Left hindlimb (tissue), 1 donor: ENCODE measurements around the gene ADAMTS13.

Source experiments
- DNase-seq: peaks from one replicate; pipeline ENCODE4 v3.0.0-alpha.2; 2018

The ADAMTS13 gene

DNA sequence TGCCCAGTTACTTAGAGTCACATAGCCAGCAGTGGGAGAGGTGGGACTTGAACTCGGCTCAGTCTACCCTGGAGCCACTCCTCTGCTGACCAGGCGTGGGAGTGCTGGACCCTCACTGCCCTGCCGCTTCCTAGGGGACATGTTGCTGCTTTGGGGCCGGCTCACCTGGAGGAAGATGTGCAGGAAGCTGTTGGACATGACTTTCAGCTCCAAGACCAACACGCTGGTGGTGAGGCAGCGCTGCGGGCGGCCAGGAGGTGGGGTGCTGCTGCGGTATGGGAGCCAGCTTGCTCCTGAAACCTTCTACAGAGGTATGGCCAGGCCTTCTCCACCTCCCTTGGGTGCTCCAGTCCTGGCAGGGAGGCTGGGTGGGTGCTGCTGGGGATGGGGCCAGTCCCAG lies 34.2 kb downstream of the ADAMTS13 start:
- no peak for DNase-seq

DNA sequence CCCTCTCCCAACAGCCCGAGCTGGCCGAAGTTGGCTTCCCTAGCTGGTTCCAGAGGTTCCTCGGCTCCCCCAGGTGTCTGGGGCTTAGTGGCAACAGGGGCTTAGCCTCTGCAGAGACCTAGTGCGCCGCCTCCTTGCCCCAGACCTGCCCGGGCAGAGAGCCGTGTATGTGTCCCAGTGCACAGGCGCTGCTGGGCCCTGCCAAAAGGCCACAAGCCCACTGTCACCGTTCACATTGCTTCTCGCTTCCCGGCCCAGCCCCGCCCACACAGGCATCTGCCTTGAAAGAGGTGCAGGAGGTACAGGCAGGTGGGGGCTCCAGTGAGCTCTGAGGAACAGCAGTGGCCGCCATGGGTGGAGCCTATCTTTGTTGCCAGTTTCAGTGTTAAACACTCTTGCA lies 35.1 kb downstream of the ADAMTS13 start:
- DNase-seq: peak; percentile 11

DNA sequence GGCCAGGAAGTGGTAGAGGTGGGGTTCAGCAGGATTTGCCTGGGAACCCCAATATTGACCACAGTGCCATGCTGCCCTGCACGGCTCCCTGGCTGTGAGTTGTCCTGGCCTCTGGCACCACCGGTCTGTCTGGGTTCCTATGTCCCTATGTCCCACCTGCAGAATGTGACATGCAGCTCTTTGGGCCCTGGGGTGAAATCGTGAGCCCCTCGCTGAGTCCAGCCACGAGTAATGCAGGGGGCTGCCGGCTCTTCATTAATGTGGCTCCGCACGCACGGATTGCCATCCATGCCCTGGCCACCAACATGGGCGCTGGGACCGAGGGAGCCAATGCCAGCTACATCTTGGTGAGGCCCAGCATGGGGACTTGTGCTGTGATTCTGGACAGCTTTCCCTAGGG lies 35.6 kb downstream of the ADAMTS13 start:
- DNase-seq: peak; percentile 19

DNA sequence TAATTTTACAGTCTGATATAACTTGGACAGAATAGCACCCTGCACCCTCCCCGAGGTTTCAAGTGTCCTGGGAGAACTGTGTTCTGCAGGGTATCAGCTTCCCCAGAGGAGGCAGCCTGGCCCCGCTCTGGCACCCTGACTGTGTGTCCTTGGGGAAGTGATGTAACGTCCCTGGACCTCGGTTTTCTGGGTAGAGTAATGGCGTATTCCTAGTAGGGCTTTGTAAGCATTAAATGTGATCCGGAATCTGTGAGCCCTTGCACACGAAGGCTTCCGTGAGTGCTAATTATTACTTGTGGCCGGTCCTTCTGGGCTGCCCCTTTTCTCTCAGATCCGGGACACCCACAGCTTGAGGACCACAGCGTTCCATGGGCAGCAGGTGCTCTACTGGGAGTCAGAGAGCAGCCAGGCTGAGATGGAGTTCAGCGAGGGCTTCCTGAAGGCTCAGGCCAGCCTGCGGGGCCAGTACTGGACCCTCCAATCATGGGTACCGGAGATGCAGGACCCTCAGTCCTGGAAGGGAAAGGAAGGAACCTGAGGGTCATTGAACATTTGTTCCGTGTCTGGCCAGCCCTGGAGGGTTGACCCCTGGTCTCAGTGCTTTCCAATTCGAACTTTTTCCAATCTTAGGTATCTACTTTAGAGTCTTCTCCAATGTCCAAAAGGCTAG lies 36.6 kb downstream of the ADAMTS13 start:
- DNase-seq: peak; percentile 39

DNA sequence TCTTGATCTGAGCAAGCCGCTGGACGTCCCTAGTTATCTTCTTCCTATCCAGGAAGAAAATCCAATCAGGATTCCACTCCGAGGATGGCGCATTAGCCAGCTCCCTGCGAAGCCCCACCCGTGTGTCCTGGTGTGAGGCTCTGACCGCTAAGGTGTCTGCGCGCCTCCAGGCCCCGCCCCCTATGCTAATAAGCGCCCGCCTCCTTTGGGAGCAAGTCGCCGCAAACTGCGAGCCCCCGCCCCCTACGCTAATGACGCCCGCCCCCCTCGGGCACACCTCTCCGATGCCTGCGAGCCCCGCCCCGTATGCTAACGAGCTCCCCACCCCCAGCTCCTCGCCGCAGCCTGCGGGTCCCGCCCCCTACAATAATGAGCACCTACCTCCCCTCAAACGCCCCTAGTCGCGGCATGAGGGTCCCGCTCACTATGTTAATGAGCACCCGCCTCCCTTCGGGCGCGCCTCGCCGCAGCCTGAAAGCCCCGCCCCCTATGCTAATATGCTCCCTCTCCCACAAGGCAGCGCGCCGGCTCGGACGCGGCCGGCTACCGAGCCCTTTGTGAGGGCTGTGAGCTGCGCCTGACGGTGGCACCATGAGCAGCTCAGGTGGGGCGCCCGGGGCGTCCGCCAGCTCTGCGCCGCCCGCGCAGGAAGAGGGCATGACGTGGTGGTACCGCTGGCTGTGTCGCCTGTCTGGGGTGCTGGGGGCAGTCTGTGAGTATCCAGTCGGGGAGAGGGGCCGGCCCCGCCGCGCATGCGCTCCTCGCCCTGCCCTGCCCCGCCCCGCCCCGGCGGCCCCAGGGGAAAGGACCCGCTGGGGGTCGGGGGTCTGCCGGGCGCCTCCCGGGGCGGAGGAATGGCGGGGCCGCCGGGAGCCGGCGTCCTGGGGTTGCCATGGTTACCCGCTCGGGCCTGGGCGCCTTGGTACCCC lies 37.6 kb downstream of the ADAMTS13 start, which contains the start of gene CACFD1:
Gene CACFD1, plus strand, starts transcription at position 503 of the 929 bp plus-strand sequence. Its CDS starts 89 bp downstream, at position 592.
- DNase-seq: peak; percentile 96

DNA sequence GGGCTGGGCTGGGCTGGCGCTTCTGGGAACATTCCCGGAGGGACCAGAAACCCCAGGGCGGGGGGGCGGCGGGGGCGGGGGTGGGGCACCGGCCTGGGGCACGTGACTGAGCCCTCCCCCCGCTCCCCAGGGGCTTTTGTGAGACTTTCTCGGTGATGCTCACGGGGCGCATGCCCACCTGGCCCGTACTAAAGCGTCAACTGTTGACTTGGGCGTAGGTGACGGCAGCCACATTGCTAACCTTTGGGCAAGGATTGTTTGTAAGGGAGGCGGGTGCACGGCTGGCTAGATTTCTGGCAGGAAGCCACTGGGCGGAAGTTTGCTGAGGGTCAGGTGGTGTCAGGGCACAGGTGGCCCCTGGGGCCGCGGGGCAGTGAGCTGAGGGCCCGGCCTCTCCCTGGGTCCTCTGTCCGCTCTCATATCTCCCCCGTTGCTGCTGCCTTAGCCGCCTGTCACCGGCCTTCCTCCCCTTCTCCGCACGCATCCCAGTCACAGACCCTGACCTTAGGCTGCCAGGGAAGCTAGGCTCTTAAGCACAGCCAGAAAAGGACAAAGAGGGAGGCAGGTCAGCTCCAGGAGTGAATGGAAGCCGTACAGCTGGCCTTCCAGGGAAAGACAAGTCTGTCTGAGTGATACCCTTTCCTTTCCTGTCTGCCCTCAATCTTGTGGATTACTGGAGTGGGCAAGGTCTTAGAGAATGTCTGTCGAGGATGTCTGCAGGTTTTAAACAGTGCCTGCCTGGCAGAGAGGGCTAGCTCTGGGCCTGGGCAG lies 38.4 kb downstream of the ADAMTS13 start:
- DNase-seq: peak; percentile 51

DNA sequence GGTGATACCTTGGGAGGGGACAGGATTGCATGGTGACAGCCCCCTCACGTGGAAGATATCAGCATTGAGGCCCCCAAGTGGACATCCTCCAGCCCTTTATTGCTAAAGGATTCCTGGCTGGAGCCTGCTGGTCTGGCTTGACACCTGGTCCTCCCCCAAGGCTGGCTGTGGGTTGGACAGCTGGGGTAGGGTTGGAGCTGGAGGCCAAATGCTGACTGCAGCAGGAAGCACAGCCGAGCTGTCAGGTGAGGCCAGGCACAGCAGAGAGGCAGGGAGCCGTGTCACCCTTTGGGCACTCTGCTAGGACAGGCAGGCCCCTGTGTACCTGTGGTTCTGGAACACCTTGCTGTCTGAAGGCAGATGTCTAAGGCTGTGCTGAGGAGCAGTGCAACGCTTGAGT lies 39.8 kb downstream of the ADAMTS13 start:
- peak; percentile 29 for DNase-seq

DNA sequence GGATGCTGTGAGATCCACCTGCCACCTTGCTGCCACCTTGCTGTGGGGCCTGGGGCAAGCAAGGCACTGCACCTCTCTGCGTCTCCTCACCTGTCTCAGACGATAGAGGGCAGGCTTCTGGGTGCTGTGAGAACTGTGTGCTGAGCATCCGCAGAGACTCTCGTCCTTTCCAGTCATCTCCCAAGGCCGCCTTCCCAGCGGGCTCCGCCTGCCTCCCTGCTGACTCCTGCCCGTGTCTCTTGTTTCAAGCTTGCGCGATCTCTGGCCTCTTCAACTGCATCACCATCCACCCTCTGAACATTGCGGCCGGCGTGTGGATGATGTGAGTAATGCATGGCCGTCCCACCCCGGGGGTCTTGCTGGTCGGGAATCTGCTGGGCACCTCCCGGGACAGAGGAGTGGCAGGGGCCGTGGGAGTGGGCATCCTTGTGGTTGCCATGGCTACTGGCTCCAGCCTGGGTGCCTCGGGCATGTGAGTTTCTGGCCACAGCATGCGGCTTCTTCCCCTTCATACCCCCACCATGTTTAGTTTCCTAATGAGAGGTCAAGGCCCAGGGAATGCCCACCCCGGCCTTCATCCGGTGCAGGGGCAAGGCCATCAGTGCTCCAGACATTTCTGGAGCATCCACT lies 41.2 kb downstream of the ADAMTS13 start:
- peak; percentile 18 for DNase-seq

DNA sequence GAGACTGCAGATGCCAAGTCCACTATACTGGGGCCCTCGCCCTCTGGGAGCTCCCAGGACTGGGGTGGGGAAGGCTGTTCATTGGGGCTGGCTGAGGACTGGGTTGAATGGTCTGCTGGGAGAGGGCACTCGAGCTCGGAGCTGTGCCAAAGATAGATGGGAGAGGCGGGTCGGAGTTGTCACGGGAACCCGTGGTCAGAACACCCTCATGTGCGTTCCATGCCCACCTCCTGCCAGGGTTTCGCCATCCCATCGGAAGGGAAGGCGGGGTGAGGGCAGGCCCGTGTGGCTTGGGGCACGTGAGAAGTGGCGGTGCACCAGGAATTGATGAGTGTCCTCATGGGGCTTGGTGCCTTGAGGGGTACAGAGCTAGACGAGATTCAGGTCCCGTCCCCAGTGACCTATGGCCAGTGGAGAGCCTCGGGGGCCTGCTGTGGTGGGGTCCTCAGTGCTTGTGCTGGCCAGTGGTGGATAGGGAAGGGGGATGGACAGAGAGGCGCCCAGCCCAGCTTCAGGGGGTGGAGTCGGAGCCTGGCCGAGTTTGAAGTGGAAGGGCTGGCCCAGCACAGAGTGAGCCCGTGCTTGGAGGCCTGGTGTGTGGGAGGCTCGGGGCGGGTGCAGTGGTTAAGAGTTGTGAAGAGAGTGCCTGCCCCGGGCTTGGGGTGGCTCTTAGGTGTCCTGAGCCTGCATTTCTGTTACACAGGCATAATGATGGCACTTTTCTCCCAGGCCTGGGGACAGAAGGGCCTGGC lies 41.9 kb downstream of the ADAMTS13 start:
- DNase-seq: peak; percentile 19

DNA sequence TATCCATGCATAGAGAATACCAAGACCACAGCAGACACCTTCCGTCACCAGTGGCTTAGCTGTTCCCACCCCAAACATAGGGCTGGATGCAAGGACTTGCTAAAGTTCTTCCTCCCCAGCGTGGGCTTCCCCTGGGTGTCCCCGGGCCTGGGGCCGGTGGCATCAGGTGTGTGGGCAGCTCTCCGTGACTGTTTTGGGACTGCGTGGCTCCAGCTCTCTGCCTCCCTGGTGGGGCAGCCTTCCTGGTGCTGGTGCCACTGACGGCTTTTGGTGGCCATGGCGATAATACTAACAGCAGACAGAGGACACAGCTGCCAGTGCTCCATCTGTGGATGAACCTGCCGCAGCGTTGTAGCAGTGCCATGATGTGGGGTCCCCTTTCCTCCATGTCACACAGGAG lies 42.5 kb downstream of the ADAMTS13 start:
- DNase-seq: peak; percentile 19

DNA sequence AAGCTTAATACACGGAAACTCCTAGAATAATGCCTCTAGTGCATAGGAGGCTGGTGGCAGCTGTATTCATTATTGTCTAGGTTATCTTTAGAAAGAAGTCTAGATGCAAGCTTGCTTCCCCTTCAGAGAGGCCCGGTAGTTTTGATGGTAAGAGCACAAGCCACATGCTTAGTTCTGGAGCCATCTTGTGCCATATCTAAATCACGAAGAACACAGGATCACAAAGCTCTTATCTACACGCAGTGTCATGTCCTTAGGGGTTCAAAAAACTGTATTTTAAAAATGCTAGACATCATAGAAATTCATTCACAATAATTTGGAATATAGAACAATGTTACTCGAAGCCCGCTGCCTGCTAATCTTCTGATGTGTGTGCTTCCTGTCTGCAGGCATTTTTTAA lies 43.8 kb downstream of the ADAMTS13 start:
- DNase-seq: no peak

DNA sequence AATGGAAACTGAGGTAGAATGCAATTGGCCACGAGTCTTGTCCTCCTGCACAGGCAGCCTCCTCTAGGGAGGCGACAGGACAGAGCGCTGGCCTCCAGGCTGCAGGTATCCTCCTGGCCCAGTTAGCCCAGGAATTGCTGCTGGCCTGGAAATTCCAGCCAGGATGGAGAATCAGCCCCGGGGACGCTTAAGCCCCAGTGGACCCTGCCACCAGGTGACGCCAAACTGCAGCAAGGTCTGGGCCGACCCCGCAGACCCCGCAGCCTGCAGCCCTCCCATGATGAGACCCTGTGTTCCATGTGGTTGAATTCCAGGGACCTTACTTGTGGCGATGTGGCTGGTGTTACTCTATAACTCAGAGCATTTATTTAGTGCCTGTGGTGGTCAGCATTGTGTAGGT lies 44.9 kb downstream of the ADAMTS13 start:
- DNase-seq: no peak

DNA sequence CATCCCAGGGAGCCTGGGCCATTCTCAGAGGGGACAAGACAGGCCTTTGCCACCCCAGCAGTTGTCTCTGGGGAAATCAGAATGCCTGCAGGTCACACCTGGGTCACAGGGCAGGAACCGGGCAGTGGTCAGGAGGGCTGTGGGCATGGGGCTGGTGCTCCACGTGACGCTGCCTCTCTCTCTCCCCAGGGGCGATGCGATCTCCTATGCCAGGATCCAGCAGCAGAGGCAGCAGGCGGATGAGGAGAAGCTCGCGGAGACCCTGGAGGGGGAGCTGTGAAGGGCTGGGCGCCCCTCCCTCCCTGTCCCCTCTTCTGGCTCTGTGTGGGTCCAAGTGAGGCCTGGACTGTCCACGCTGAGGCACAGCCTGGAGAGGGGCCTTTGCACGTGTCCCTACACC lies 46.2 kb downstream of the ADAMTS13 start:
- DNase-seq: peak; percentile 23

DNA sequence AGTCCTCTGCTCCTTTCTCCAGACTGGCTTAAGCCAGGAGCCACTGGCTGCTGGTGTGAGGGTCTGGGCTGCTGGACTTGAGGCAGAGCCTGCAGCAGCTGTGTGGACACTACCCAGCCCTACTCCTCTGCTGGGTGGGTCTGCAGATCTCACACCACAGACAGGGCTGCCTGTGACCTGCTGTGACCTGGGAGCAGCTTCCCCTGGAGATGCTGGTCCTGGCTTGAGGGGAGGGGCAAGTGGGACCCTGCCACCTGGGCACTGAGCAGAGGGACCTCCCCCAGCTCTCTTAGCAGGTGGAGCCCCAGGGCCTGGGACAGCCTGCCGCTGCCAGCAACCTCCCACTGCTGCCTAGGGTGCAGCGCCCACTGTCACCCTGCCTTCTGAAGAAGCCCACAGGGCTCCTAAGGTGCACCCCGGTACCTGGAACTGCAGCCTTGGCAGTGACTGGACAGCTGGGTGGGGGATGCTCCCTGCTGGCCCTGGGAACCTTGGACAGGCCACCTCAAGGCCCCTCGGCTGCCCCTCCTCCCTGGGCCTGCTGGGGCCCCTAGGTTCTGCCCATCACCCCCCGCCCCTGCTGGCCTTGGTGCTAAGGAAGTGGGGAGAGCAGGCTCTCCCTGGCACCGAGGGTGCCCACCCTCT lies 46.7 kb downstream of the ADAMTS13 start:
- DNase-seq: peak; percentile 26

DNA sequence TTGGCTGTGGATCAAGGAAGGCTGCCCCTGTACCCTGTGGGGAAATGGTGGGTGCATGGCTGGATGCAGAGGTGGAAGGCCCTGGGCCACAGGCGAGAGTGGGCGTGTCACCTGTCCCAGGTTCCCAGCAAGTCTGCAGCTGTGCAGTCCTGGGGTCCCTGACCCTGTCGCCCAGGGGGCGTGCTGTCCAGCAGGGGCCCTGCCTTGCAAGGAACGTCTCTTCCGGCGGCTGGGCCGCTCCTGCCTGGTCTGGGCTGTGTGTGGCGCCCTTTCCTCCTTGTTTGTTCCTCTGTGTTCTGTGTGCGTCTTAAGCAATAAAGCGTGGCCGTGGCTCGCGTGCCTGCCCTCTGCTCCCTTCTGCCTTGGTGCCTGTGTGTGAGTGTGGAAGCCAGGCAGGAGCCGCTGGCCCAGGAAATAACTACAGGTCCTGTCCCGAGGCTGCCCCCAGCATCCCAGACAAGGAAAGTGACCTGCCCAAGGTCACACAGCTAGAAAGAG lies 48.3 kb downstream of the ADAMTS13 start:
- peak; percentile 27 for DNase-seq

DNA sequence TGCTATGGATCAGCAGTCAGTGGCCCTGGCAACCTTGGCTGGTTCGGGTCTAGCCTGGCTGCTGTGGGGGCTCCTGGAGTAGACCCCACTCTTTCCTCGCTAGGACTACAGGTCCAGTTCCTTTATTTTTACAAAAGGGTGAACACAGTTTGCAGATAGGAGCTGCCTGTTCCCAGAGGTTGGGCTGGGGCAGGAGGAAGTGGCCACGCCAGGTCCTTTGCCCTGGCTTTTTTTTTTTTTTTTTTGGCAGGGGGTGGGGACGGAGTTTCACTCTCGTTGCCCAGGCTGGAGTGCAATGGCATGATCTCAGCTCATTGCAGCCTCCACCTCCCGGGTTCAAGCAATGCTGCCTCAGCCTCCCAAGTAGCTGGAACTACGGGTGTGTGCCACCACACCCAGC lies 48.8 kb downstream of the ADAMTS13 start:
- no peak for DNase-seq

DNA sequence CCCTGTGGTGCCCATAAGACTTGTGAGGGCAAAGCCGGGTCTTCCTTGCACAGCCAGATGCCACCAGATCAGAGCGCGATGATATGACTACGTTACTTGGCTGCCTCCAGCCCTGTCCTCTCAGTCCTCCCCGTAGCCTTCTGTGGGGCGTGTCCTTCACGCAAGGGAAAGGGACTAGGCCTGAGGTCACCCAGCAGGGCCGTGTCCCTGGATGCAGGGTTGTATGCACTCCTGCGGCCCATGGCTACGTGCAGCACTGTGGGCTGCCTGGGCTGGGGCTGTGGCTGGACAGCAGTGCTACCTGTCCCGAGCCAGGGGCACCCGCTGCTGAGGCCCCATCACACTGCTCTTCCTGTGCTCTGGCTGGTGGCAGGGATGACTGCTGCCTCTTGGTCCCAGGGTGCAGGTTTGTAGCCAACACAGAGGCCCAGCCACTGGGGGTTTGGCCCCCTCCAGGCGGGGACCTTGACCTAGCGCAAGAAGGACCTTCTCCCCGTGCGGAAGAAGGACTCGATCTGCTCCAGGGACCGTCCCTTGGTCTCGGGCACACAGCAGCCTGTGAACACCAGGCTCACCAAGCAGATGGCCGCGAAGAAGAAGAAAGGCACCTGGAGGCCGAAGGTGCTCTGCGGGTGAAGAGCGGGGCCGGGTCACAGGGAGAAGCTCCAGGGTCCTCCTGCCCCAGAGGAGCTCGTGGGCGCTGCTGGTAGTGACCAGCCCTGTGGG lies 49.5 kb downstream of the ADAMTS13 start:
- peak; percentile 16 for DNase-seq

DNA sequence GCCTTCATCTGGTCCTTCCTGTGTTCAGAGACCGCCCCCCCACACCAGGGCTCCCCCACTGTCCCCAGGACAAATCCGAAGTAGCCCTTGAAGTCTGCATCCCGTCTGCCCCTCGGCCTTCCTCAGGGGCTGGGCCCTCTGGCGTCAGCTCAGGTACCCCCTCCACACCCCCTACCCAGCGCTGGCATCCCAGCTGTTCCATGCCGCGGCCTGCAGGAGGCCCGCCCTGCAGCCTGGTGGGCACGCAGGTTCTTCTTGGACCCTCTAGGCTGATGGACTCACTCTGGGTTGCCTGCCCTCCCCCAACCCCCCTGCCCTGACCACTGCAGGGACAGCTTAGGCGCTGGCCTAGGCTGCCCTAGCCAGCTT lies 50.1 kb downstream of the ADAMTS13 start:
- DNase-seq: peak; percentile 22

DNA sequence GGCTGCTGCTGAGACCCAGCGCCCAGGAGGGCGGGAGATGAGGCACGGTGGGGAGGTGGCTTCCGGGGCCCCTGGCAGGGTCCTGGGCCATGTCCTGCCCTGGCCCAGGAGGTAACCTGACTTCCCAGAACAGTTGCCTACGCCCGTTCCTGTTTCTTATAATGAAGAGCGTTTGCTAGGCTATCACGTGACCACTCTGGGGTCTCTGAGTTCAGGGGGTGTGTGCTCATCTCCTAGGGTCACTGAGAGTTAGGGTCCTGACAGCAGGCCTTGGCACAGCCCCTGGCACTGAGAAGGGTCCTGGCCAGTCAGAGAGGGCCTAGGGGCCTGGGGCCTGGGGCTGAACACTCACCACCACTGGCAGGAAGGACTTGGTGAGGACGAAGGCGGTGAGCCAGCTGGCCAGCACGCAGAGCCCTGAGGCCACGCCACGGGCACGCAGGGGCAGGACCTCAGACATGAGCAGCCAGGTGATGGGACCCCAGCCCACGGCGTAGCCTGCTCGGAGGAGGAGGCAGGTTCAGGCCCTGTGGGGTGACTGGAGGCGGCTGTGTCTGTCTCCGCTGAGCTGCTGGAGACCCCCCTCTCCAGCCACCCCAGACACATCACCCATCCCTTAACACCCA lies 50.7 kb downstream of the ADAMTS13 start:
- peak; percentile 22 for DNase-seq

DNA sequence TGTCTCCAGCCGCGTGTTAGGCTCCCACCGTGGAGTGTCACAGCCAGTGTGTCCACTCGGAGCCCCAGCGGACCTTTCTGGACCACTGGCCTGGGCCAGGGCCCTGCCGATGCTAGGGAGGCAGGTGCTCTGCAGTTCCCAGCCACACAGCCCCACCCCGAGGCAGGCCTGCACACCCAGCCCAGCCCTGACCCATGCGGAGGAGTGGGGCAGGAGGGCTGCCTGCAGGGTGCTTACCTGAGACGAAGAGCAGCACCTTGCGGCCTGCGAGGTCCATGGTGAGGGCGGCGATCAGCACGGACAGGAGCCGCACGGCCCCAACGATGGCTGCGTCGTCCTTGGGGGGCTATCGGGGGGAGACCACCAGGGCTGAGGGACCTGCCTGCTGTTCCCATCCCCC lies 51.6 kb downstream of the ADAMTS13 start:
- no peak for DNase-seq
